ENCODE results near the gene NDUFS4. TPM values are rescaled to one million over a fixed set of nuclear protein-coding genes. Genes with fewer than 3 reads are reported as not detected.
"Not testable (repeated sequence)": the region's sequence is repeated elsewhere in the genome, so short reads cannot be mapped to it uniquely, and the experiment has no call there.

NDUFS4 gene
- polyA plus RNA-seq, 1 donor from 2014 or later: 275 TPM

DNA sequence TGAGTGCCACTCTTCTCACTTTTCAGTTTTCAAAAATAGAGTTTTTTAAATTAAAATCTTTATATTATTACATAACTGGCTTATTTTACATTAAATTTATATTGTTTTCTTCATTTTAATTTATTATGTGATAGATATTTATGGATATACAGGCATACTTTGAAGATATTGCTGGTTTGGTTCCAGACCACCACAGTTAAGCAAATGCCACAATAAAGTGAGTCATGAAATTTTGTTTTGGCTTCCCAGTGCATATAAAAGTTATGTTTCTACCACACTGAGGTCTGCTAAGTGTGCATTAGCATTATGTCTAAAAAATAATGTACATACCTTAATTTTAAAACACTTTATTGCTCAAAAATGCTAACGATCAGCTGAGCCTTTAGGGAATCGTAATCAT, 47.4 kb downstream of the NDUFS4 start:
- Histone ChIP-seq H3K36me3 (ENCODE audit: insufficient read depth, low read length) (no peaks in the 10 kb centered on the region), H3K27me3 (ENCODE audit: insufficient read depth, low read depth, low read length) (no peaks in the 10 kb centered on the region), H3K9me3 (ENCODE audit: low read length) (no peaks in the 10 kb centered on the region), H3K9me2 (ENCODE audit: insufficient read depth, low read length) (no peaks in the 10 kb centered on the region), H3K79me2 (replicated peaks; ENCODE audit: insufficient read depth, low read length) (no peaks in the 10 kb centered on the region), H3K9ac (ENCODE audit: low read length) (no peak overlapping the region), H2AFZ (ENCODE audit: low read depth, low read length) (no peak overlapping the region), H3K4me2 (ENCODE audit: low read length) (no peak overlapping the region), H3F3A (ENCODE audit: insufficient read depth, low read length, poor library complexity, severe bottlenecking) (no peaks in the 10 kb centered on the region), H4K20me1 (ENCODE audit: insufficient read depth) (no peaks in the 10 kb centered on the region), H3K4me3 (ENCODE audit: low read length) (no peak overlapping the region), H3K27ac (ENCODE audit: low read length) (no peak overlapping the region)
- TF ChIP-seq RAD21 (conservative IDR thresholded peaks at IDR 0.05) (no peak), REST (IDR thresholded peaks at IDR 0.05; ENCODE audit: borderline replicate concordance) (no peak), POLR2AphosphoS5 (IDR thresholded peaks at IDR 0.05) (no peak), MXI1 (conservative IDR thresholded peaks at IDR 0.05; ENCODE audit: poor library complexity, severe bottlenecking) (no peak), SMC3 (conservative IDR thresholded peaks at IDR 0.05; ENCODE audit: poor library complexity) (no peak), TAF1 (IDR thresholded peaks at IDR 0.05; ENCODE audit: low read depth) (no peak), EZH2 (IDR thresholded peaks at IDR 0.05; ENCODE audit: borderline replicate concordance, insufficient read depth, low read length, poor library complexity, severe bottlenecking) (no peak), EP300 (conservative IDR thresholded peaks at IDR 0.05; ENCODE audit: poor library complexity, severe bottlenecking) (no peak)
- TF ChIP-seq, protein P1, sequence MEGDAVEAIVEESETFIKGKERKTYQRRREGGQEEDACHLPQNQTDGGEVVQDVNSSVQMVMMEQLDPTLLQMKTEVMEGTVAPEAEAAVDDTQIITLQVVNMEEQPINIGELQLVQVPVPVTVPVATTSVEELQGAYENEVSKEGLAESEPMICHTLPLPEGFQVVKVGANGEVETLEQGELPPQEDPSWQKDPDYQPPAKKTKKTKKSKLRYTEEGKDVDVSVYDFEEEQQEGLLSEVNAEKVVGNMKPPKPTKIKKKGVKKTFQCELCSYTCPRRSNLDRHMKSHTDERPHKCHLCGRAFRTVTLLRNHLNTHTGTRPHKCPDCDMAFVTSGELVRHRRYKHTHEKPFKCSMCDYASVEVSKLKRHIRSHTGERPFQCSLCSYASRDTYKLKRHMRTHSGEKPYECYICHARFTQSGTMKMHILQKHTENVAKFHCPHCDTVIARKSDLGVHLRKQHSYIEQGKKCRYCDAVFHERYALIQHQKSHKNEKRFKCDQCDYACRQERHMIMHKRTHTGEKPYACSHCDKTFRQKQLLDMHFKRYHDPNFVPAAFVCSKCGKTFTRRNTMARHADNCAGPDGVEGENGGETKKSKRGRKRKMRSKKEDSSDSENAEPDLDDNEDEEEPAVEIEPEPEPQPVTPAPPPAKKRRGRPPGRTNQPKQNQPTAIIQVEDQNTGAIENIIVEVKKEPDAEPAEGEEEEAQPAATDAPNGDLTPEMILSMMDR (IDR thresholded peaks at IDR 0.05; ENCODE audit: poor library complexity, severe bottlenecking): no peak

- not testable (repeated sequence) for H3K79me2 ChIP-seq (replicated peaks; ENCODE audit: insufficient read depth, low read length); H3K36me3 ChIP-seq (ENCODE audit: insufficient read depth, low read length); H3K27ac ChIP-seq (ENCODE audit: low read length); H3F3A ChIP-seq (ENCODE audit: insufficient read depth, low read length, poor library complexity, severe bottlenecking); H4K20me1 ChIP-seq (ENCODE audit: insufficient read depth); H3K4me3 ChIP-seq (ENCODE audit: low read length); H3K9ac ChIP-seq (ENCODE audit: low read length); H3K27me3 ChIP-seq (ENCODE audit: insufficient read depth, low read depth, low read length); H3K4me2 ChIP-seq (ENCODE audit: low read length); H3K9me2 ChIP-seq (ENCODE audit: insufficient read depth, low read length); H3K9me3 ChIP-seq (ENCODE audit: low read length); H2AFZ ChIP-seq (ENCODE audit: low read depth, low read length)
These were observed 48.5 kb downstream of the NDUFS4 start for GRCh38 chr5:53608897-53609296.

DNA sequence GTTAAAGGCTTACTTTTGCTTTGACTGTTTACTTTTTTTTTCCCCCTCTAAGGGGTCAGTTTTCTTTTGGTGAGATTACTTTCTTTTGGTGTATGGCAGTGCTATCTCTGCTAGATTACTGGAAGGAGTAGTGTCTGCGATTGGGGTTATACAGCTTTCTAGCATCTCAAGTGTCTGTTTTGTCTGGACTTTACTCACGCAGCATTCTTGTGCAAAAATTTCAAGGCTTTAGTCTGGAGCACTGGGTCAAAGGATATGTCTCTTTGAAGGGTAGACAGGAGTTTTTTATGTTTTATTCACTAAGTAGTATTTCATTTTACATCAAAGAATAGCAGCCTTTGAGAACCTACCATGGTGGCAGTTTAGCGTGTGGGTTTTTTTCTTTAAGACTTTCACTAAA, 52.6 kb downstream of the NDUFS4 start:
- no peaks in the 10 kb centered on the region for H3K27me3 ChIP-seq (ENCODE audit: insufficient read depth, low read depth, low read length)
- no peaks in the 10 kb centered on the region for H3F3A ChIP-seq (ENCODE audit: insufficient read depth, low read length, poor library complexity, severe bottlenecking)
- no peaks in the 10 kb centered on the region for H3K36me3 ChIP-seq (ENCODE audit: insufficient read depth, low read length)
- no peak overlapping the region for H3K4me2 ChIP-seq (ENCODE audit: low read length)
- no peaks in the 10 kb centered on the region for H3K79me2 ChIP-seq (replicated peaks; ENCODE audit: insufficient read depth, low read length)
- H3K4me3 ChIP-seq (ENCODE audit: low read length): no peak overlapping the region
- H4K20me1 ChIP-seq (ENCODE audit: insufficient read depth): no peaks in the 10 kb centered on the region
- no peaks in the 10 kb centered on the region for H3K9me2 ChIP-seq (ENCODE audit: insufficient read depth, low read length)
- no peaks in the 10 kb centered on the region for H3K9me3 ChIP-seq (ENCODE audit: low read length)
- TF ChIP-seq TAF1 (IDR thresholded peaks at IDR 0.05; ENCODE audit: low read depth) (no peak), POLR2AphosphoS5 (IDR thresholded peaks at IDR 0.05) (no peak), REST (IDR thresholded peaks at IDR 0.05; ENCODE audit: borderline replicate concordance) (no peak), RAD21 (conservative IDR thresholded peaks at IDR 0.05) (no peak), SMC3 (conservative IDR thresholded peaks at IDR 0.05; ENCODE audit: poor library complexity) (no peak), EP300 (conservative IDR thresholded peaks at IDR 0.05; ENCODE audit: poor library complexity, severe bottlenecking) (no peak), EZH2 (IDR thresholded peaks at IDR 0.05; ENCODE audit: borderline replicate concordance, insufficient read depth, low read length, poor library complexity, severe bottlenecking) (no peak), MXI1 (conservative IDR thresholded peaks at IDR 0.05; ENCODE audit: poor library complexity, severe bottlenecking) (no peak)
- TF ChIP-seq, protein P1 (IDR thresholded peaks at IDR 0.05; ENCODE audit: poor library complexity, severe bottlenecking): no peak
- no peak overlapping the region for H3K27ac ChIP-seq (ENCODE audit: low read length)
- H3K9ac ChIP-seq (ENCODE audit: low read length): no peak overlapping the region
- no peak overlapping the region for H2AFZ ChIP-seq (ENCODE audit: low read depth, low read length)

Data from neural cell (in vitro differentiated cells).